HepG2 (cell line): Measurements from ENCODE around the gene TAF6. TPM values are rescaled to one million over a fixed set of nuclear protein-coding genes. Genes with fewer than 3 reads are reported as not detected.

ENCODE experiments used
- BORCS8-MEF2B ChIP-seq: sonication (generic); formaldehyde crosslinking; IDR thresholded peaks from 2 replicates; pipeline ENCODE4 v1.8.0; 2022; ENCODE audit warnings: mild to moderate bottlenecking, missing genetic modification reagents
- FOXK2 ChIP-seq: fragments of 450-650 bp; IDR thresholded peaks from 2 replicates; pipeline ENCODE4 v1.6.1; 2016
- MED1 ChIP-seq: sonication (generic); formaldehyde crosslinking; IDR thresholded peaks from 2 replicates; pipeline ENCODE4 v1.4.0; 2020; ENCODE audit warnings: missing genetic modification reagents
- MIXL1 ChIP-seq: IDR thresholded peaks from 2 replicates; pipeline ENCODE4 v1.6.1; 2016
- NFIB ChIP-seq: sonication (generic); formaldehyde crosslinking; IDR thresholded peaks from 2 replicates; pipeline ENCODE4 v1.9.0; 2021; ENCODE audit warnings: missing genetic modification reagents, mild to moderate bottlenecking, borderline replicate concordance
- SP2 ChIP-seq: sonication (generic); formaldehyde crosslinking; IDR thresholded peaks from 2 replicates; pipeline ENCODE4 v1.5.1; 2020; ENCODE audit warnings: mild to moderate bottlenecking, missing genetic modification reagents
- ZNF101 ChIP-seq: sonication (generic); formaldehyde crosslinking; IDR thresholded peaks from 2 replicates; pipeline ENCODE4 v1.4.0; 2020; ENCODE audit warnings: mild to moderate bottlenecking, low read depth, missing genetic modification reagents, borderline replicate concordance
- ZNF253 ChIP-seq: sonication (generic); formaldehyde crosslinking; IDR thresholded peaks from 2 replicates; pipeline ENCODE4 v1.8.0; 2022; ENCODE audit warnings: mild to moderate bottlenecking, missing genetic modification reagents, borderline replicate concordance
- ZNF263 ChIP-seq: sonication (generic); formaldehyde crosslinking; IDR thresholded peaks from 2 replicates; pipeline ENCODE4 v1.4.0; 2020; ENCODE audit warnings: missing genetic modification reagents
- ZNF343 ChIP-seq: sonication (generic); formaldehyde crosslinking; IDR thresholded peaks from 2 replicates; pipeline ENCODE4 v1.4.0; 2020; ENCODE audit warnings: mild to moderate bottlenecking, missing genetic modification reagents
- ZNF652 ChIP-seq: IDR thresholded peaks from 2 replicates; pipeline ENCODE4 v1.6.1; 2016; ENCODE audit warnings: low read depth, borderline replicate concordance
- ZNF75D ChIP-seq: sonication (generic); formaldehyde crosslinking; IDR thresholded peaks from 2 replicates; pipeline ENCODE4 v1.8.1; 2023; ENCODE audit warnings: missing genetic modification reagents, mild to moderate bottlenecking, borderline replicate concordance
- ZNF775 ChIP-seq: sonication (generic); formaldehyde crosslinking; IDR thresholded peaks from 2 replicates; pipeline ENCODE4 v1.4.0; 2020; ENCODE audit warnings: missing genetic modification reagents, mild to moderate bottlenecking, moderate library complexity, borderline replicate concordance
- ZNF777 ChIP-seq: sonication (generic); formaldehyde crosslinking; IDR thresholded peaks from 2 replicates; pipeline ENCODE4 v1.4.0; 2020; ENCODE audit warnings: missing genetic modification reagents
- polyA plus RNA-seq, 8 experiments: library from polyadenylated mRNA; depleted of rRNA in 3 of 8; stranded (reverse) in 7 of 8; unstranded in 1 of 8; fragments of >200 nt; fragmentation: Illumina TruSeq in 4 of 8; extraction: Trizol in 4 of 8; gene quantifications; 2 replicates each; pipeline versions ENCODE4 v1.2.1 to v1.2.3, GENCODE V29; 2011 to 2016; ENCODE audit warnings: low read depth in 4 of 8, missing spikeins in 1 of 8, mixed read lengths in 1 of 8; ENCODE audit not compliant: insufficient read depth in 1 of 8
- total RNA-seq, 5 experiments: library from RNA; depleted of rRNA; stranded (reverse); fragments of >200 nt; fragmentation: Illumina TruSeq; extraction: Trizol; gene quantifications; 2 replicates each; pipeline ENCODE4 v1.2.3, GENCODE V29; 2016; ENCODE audit warnings: low read depth in 1 of 5
- TF ChIP-seq, protein P1 (sequence below): fragments of 450-650 bp; IDR thresholded peaks from 2 replicates; pipeline ENCODE4 v1.6.1; 2016
- TF ChIP-seq, protein P2 (sequence below): sonication (generic); formaldehyde crosslinking; IDR thresholded peaks from 2 replicates; pipeline ENCODE4 v1.5.0; 2020; ENCODE audit warnings: missing genetic modification reagents, mild to moderate bottlenecking, borderline replicate concordance
- TF ChIP-seq, protein P3 (sequence below): sonication (generic); formaldehyde crosslinking; IDR thresholded peaks from 2 replicates; pipeline ENCODE4 v1.5.0; 2020; ENCODE audit warnings: mild to moderate bottlenecking, missing genetic modification reagents, borderline replicate concordance
- TF ChIP-seq, protein P4 (sequence below): sonication (generic); formaldehyde crosslinking; IDR thresholded peaks from 2 replicates; pipeline ENCODE4 v1.8.0; 2022; ENCODE audit warnings: mild to moderate bottlenecking, missing genetic modification reagents, moderate library complexity

TAF6 gene
- total and polyA plus RNA-seq, 2 of the 13 experiments (the other 11 are each of a cell fraction or from before 2014, with no cell fraction given), result 12.9 to 18.8 TPM

DNA sequence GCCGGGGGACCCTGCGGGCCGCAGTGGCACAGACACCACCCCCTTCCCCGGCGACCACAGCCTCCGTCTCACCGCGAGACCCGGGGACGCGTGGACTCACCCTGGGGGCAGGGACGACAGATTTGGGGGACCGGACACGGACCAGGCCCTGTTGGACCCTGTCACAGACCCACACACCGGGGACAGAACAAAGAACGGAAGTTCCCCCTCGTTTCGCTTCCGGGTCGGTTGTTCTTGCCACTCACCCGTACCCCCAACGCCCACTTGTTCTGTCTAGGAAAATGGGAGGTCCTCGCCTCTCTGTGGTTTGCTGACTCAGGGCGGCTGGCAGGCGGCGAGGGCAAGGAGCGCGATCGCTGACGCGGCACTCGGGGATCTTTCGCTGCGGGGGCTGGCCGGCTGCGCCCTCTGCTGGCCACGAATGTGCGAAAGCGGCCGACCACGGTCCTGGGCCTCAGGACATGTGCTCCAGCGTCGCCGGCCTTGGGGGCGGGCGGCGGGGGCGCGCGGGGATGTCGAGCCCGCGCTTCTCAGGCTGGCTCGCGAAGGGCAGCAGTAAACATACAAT, 37.5 kb downstream of the TAF6 start, which contains the start of gene ZNF3 (continued):
- TF ChIP-seq ZNF253 (CRISPR knock-in tag) (no peak), ZNF343 (CRISPR knock-in tag) (no peak), MIXL1 (CRISPR knock-in tag) (peak; percentile 80), ZNF101 (CRISPR knock-in tag) (no peak), BORCS8-MEF2B (CRISPR knock-in tag) (peak; percentile 83), ZNF775 (no peak), ZNF75D (CRISPR knock-in tag) (0 out of 2 replicates have a peak, but pooled peaks have one; percentile 39), ZNF652 (peak; percentile 46; the same call in 1 of the 2 replicates), NFIB (no peak), SP2 (CRISPR knock-in tag) (peak; percentile 79), FOXK2 (peak; percentile 50; the same call in 1 of the 2 replicates), ZNF263 (CRISPR knock-in tag) (peak; percentile 20), MED1 (CRISPR knock-in tag) (peak; percentile 92), ZNF777 (no peak; the same call in 1 of the 2 replicates)
- TF ChIP-seq, protein P1, sequence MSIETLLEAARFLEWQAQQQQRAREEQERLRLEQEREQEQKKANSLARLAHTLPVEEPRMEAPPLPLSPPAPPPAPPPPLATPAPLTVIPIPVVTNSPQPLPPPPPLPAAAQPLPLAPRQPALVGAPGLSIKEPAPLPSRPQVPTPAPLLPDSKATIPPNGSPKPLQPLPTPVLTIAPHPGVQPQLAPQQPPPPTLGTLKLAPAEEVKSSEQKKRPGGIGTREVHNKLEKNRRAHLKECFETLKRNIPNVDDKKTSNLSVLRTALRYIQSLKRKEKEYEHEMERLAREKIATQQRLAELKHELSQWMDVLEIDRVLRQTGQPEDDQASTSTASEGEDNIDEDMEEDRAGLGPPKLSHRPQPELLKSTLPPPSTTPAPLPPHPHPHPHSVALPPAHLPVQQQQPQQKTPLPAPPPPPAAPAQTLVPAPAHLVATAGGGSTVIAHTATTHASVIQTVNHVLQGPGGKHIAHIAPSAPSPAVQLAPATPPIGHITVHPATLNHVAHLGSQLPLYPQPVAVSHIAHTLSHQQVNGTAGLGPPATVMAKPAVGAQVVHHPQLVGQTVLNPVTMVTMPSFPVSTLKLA, result peak; percentile 72
- TF ChIP-seq, protein P2, sequence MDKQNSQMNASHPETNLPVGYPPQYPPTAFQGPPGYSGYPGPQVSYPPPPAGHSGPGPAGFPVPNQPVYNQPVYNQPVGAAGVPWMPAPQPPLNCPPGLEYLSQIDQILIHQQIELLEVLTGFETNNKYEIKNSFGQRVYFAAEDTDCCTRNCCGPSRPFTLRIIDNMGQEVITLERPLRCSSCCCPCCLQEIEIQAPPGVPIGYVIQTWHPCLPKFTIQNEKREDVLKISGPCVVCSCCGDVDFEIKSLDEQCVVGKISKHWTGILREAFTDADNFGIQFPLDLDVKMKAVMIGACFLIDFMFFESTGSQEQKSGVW (CRISPR knock-in tag), result 0 out of 2 replicates have a peak, but pooled peaks have one; percentile 54
- TF ChIP-seq, protein P3, sequence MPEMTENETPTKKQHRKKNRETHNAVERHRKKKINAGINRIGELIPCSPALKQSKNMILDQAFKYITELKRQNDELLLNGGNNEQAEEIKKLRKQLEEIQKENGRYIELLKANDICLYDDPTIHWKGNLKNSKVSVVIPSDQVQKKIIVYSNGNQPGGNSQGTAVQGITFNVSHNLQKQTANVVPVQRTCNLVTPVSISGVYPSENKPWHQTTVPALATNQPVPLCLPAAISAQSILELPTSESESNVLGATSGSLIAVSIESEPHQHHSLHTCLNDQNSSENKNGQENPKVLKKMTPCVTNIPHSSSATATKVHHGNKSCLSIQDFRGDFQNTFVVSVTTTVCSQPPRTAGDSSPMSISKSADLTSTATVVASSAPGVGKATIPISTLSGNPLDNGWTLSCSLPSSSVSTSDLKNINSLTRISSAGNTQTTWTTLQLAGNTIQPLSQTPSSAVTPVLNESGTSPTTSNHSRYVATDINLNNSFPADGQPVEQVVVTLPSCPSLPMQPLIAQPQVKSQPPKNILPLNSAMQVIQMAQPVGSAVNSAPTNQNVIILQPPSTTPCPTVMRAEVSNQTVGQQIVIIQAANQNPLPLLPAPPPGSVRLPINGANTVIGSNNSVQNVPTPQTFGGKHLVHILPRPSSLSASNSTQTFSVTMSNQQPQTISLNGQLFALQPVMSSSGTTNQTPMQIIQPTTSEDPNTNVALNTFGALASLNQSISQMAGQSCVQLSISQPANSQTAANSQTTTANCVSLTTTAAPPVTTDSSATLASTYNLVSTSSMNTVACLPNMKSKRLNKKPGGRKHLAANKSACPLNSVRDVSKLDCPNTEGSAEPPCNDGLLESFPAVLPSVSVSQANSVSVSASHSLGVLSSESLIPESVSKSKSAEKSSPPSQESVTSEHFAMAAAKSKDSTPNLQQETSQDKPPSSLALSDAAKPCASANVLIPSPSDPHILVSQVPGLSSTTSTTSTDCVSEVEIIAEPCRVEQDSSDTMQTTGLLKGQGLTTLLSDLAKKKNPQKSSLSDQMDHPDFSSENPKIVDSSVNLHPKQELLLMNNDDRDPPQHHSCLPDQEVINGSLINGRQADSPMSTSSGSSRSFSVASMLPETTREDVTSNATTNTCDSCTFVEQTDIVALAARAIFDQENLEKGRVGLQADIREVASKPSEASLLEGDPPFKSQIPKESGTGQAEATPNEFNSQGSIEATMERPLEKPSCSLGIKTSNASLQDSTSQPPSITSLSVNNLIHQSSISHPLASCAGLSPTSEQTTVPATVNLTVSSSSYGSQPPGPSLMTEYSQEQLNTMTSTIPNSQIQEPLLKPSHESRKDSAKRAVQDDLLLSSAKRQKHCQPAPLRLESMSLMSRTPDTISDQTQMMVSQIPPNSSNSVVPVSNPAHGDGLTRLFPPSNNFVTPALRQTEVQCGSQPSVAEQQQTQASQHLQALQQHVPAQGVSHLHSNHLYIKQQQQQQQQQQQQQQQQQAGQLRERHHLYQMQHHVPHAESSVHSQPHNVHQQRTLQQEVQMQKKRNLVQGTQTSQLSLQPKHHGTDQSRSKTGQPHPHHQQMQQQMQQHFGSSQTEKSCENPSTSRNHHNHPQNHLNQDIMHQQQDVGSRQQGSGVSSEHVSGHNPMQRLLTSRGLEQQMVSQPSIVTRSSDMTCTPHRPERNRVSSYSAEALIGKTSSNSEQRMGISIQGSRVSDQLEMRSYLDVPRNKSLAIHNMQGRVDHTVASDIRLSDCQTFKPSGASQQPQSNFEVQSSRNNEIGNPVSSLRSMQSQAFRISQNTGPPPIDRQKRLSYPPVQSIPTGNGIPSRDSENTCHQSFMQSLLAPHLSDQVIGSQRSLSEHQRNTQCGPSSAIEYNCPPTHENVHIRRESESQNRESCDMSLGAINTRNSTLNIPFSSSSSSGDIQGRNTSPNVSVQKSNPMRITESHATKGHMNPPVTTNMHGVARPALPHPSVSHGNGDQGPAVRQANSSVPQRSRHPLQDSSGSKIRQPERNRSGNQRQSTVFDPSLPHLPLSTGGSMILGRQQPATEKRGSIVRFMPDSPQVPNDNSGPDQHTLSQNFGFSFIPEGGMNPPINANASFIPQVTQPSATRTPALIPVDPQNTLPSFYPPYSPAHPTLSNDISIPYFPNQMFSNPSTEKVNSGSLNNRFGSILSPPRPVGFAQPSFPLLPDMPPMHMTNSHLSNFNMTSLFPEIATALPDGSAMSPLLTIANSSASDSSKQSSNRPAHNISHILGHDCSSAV (CRISPR knock-in tag), result no peak
- TF ChIP-seq, protein P4, sequence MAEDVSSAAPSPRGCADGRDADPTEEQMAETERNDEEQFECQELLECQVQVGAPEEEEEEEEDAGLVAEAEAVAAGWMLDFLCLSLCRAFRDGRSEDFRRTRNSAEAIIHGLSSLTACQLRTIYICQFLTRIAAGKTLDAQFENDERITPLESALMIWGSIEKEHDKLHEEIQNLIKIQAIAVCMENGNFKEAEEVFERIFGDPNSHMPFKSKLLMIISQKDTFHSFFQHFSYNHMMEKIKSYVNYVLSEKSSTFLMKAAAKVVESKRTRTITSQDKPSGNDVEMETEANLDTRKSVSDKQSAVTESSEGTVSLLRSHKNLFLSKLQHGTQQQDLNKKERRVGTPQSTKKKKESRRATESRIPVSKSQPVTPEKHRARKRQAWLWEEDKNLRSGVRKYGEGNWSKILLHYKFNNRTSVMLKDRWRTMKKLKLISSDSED (CRISPR knock-in tag), result no peak
